HCT116 (cell line): ENCODE data around the gene CALCB. TPM values are rescaled to one million over a fixed set of nuclear protein-coding genes. Genes with fewer than 3 reads are reported as not detected.

Source experiments
- ATAC-seq: fragments of 200-7000 bp; cut with Tn5 transposase; 2 replicates; pipeline ENCODE4 v1.9.1; 2020; ENCODE audit warnings: mild to moderate bottlenecking, moderate library complexity
- BruUV-seq: library from RNA; stranded (reverse); fragments of 400-500 nt; replicated peaks from 2 replicates; lab custom pipeline; 2021; lab: Mats Ljungman, UMichigan
- CTCF ChIA-PET: fragments of 300-600 bp; sonication (Branson Sonifier 250); formaldehyde crosslinking; loops from one replicate; lab custom pipeline; 2021; ENCODE audit warnings: antibody characterized with exemption; lab: Charles Lee
- POLR2A ChIA-PET: fragments of 300-600, 350-600 bp; sonication (Branson Sonifier 250); formaldehyde crosslinking; loops from one replicate; lab custom pipeline; 2021; ENCODE audit warnings: antibody characterized with exemption; lab: Charles Lee
- RAD21 ChIA-PET, 2 experiments: fragments of 300-600 bp; sonication (Branson Sonifier 250); formaldehyde crosslinking; loops; one replicate each; lab custom pipeline; 2023; ENCODE audit warnings: low total read pairs in 2 of 2; ENCODE audit not compliant: uncharacterized antibody in 2 of 2, unreplicated experiment in 2 of 2, low non-redundant PET in 1 of 2; lab: Charles Lee
- DNase-seq: peaks from one replicate; pipeline ENCODE4 v3.0.0-alpha.2; 2010; ENCODE audit warnings: low read depth, low spot score
- H2AFZ ChIP-seq: fragments of 200-600 bp; shearing (Covaris generic), sonication (generic); 2 replicates; pipeline ENCODE4 v1.6.1; 2017; ENCODE audit warnings: low read depth, mixed run types, mixed read lengths, antibody characterized with exemption, low read length; ENCODE audit not compliant: poor library complexity, severe bottlenecking
- H3K27ac ChIP-seq: 2 replicates; pipeline ENCODE4 v1.5.1; 2012; ENCODE audit warnings: low read depth, low read length
- H3K27me3 ChIP-seq: fragments of 200-600 bp; sonication (generic); 2 replicates; pipeline ENCODE4 v1.6.1; 2016; ENCODE audit warnings: mixed run types, low read length, mixed read lengths; ENCODE audit not compliant: insufficient read depth
- H3K36me3 ChIP-seq, 2 experiments: fragments of 200-500 bp in 1 of 2; fragments of 200-600 bp in 1 of 2; sonication (Bioruptor generic) in 1 of 2; sonication (generic) in 1 of 2; 2 replicates each; pipeline versions ENCODE4 v1.5.1 to v1.6.1; 2014 to 2016; ENCODE audit warnings: low read length in 2 of 2, inconsistent platforms in 1 of 2, mixed read lengths in 1 of 2, mixed run types in 1 of 2; ENCODE audit not compliant: insufficient read depth in 2 of 2, control insufficient read depth in 1 of 2
- H3K4me1 ChIP-seq, 2 experiments: fragments of 200-600 bp in 1 of 2; sonication (generic) in 1 of 2; 2 replicates each; pipeline versions ENCODE4 v1.5.1 to v1.6.1; 2012 to 2017; ENCODE audit warnings: low read length in 2 of 2, inconsistent platforms in 1 of 2, mild to moderate bottlenecking in 1 of 2, mixed read lengths in 1 of 2, mixed run types in 1 of 2, moderate library complexity in 1 of 2; ENCODE audit not compliant: insufficient read depth in 2 of 2, control insufficient read depth in 1 of 2
- H3K4me2 ChIP-seq: fragments of 200-600 bp; sonication (generic); 2 replicates; pipeline ENCODE4 v1.6.1; 2017; ENCODE audit warnings: mixed run types, low read length, mixed read lengths
- H3K4me3 ChIP-seq, 2 experiments: fragments of 200-600 bp in 1 of 2; sonication (generic) in 1 of 2; replicated peaks in 1 of 2; 2 replicates each; pipeline ENCODE4 v1.5.1; 2011 to 2016; ENCODE audit warnings: low read length in 2 of 2, control low read depth in 1 of 2, low read depth in 1 of 2, mild to moderate bottlenecking in 1 of 2, mixed read lengths in 1 of 2, mixed run types in 1 of 2
- H3K79me2 ChIP-seq: fragments of 200-600 bp; sonication (generic); 2 replicates; pipeline ENCODE4 v1.6.1; 2017; ENCODE audit warnings: mild to moderate bottlenecking, mixed run types, low read length, moderate library complexity, mixed read lengths; ENCODE audit not compliant: insufficient read depth
- H3K9ac ChIP-seq: fragments of 200-600 bp; sonication (generic); 2 replicates; pipeline ENCODE4 v1.6.1; 2016; ENCODE audit warnings: low read length, mixed read lengths
- H3K9me2 ChIP-seq: fragments of 200-600 bp; sonication (generic), shearing (Covaris generic); 2 replicates; pipeline ENCODE4 v1.6.1; 2017; ENCODE audit warnings: mixed run types, mild to moderate bottlenecking, moderate library complexity; ENCODE audit not compliant: insufficient read depth
- H3K9me3 ChIP-seq, 2 experiments: fragments of 200-500 bp in 1 of 2; fragments of 200-600 bp in 1 of 2; sonication (Bioruptor generic) in 1 of 2; sonication (generic) in 1 of 2; 2 replicates each; pipeline ENCODE4 v1.6.1; 2014 to 2017; ENCODE audit warnings: low read length in 2 of 2, mixed read lengths in 2 of 2, inconsistent platforms in 1 of 2, low read depth in 1 of 2, mild to moderate bottlenecking in 1 of 2, mixed run types in 1 of 2, moderate library complexity in 1 of 2; ENCODE audit not compliant: control insufficient read depth in 1 of 2, insufficient read depth in 1 of 2
- H4K20me1 ChIP-seq: fragments of 200-600 bp; sonication (generic), shearing (Covaris generic); 2 replicates; pipeline ENCODE4 v1.6.1; 2017; ENCODE audit warnings: mixed run types, mild to moderate bottlenecking, moderate library complexity; ENCODE audit not compliant: insufficient read depth
- EGR1 ChIP-seq: IDR thresholded peaks from 2 replicates; pipeline ENCODE4 v1.6.1; 2012; ENCODE audit warnings: low read depth
- ELF1 ChIP-seq: IDR thresholded peaks from 2 replicates; pipeline ENCODE4 v1.6.1; 2012; ENCODE audit warnings: low read depth, borderline replicate concordance
- EZH2 ChIP-seq: fragments of 200-600 bp; sonication (generic); IDR thresholded peaks from 2 replicates; pipeline ENCODE4 v1.6.1; 2017; ENCODE audit warnings: antibody characterized with exemption, mixed run types
- FOSL1 ChIP-seq: IDR thresholded peaks from 2 replicates; pipeline ENCODE4 v1.6.1; 2012; ENCODE audit warnings: low read depth
- POLR2A ChIP-seq: IDR thresholded peaks from 2 replicates; pipeline ENCODE4 v1.7.0; 2011; ENCODE audit warnings: borderline replicate concordance; ENCODE audit not compliant: insufficient read depth, insufficient read length; ENCODE audit errors: extremely low read depth
- POLR2AphosphoS5 ChIP-seq: IDR thresholded peaks from 2 replicates; pipeline ENCODE4 v1.6.1; 2011; ENCODE audit warnings: mild to moderate bottlenecking, low read depth, low read length, moderate library complexity
- RAD21 ChIP-seq: IDR thresholded peaks from 2 replicates; pipeline ENCODE4 v1.6.1; 2012; ENCODE audit warnings: low read depth, mild to moderate bottlenecking
- SIN3A ChIP-seq: IDR thresholded peaks from 2 replicates; pipeline ENCODE4 v1.6.1; 2012; ENCODE audit warnings: low read depth
- SP1 ChIP-seq: IDR thresholded peaks from 2 replicates; pipeline ENCODE4 v1.6.1; 2012; ENCODE audit warnings: low read depth
- TCF7L2 ChIP-seq: IDR thresholded peaks from 2 replicates; pipeline ENCODE4 v1.7.0; 2011; ENCODE audit warnings: borderline replicate concordance, inconsistent platforms; ENCODE audit not compliant: insufficient read depth, insufficient read length; ENCODE audit errors: extremely low read depth
- YY1 ChIP-seq: IDR thresholded peaks from 2 replicates; pipeline ENCODE4 v1.6.1; 2011; ENCODE audit warnings: low read length, low read depth, moderate library complexity, mild to moderate bottlenecking; ENCODE audit not compliant: insufficient replicate concordance; ENCODE audit errors: extremely low read depth
- ZNF274 ChIP-seq: fragments of 200-500 bp; sonication (Bioruptor generic); IDR thresholded peaks from 2 replicates; pipeline ENCODE4 v1.6.1; 2014; ENCODE audit warnings: mild to moderate bottlenecking, low read depth, low read length, inconsistent platforms
- intact Hi-C: fragments of 100-400 bp; cut with micrococcal nuclease; formaldehyde crosslinking; loops from 2 replicates; pipeline ENCODE4 v1.10.0; 2022
- total RNA-seq: library from RNA; stranded (reverse); gene quantifications from one replicate; pipeline ENCODE4 v1.2.1, GENCODE V29; 2021; ENCODE audit not compliant: unreplicated experiment
- TF ChIP-seq, protein P1 (sequence below): IDR thresholded peaks from 2 replicates; pipeline ENCODE4 v1.6.1; 2012
- TF ChIP-seq, protein P2 (sequence below): IDR thresholded peaks from 2 replicates; pipeline ENCODE4 v1.6.1; 2012; ENCODE audit warnings: low read depth
- TF ChIP-seq, protein P3 (sequence below), 3 experiments: fragments of 200-600 bp in 1 of 3; sonication (generic) in 1 of 3; IDR thresholded peaks in 2 of 3; conservative IDR thresholded peaks in 1 of 3; 2 replicates each; pipeline ENCODE4 v1.5.1; 2012 to 2017; ENCODE audit warnings: low read depth in 2 of 3, low read length in 2 of 3, antibody characterized with exemption in 1 of 3, borderline replicate concordance in 1 of 3, control low read depth in 1 of 3, mild to moderate bottlenecking in 1 of 3, mixed read lengths in 1 of 3, mixed run types in 1 of 3, moderate library complexity in 1 of 3; ENCODE audit not compliant: insufficient read depth in 1 of 3

Gene CALCB
- total RNA-seq, 1 experiment from 2014 or later, result 0.22 TPM

GRCh38 chr11:15027011-15027410 is 46.4 kb upstream of the CALCB start:
- no TSS peak for BruUV-seq

More at GRCh38 chr11:15027011-15027410, 46.4 kb upstream of the CALCB start:
- CTCF ChIA-PET, result no interaction called here
- ATAC-seq, result no peak
- POLR2A ChIA-PET, result no interaction called here
- no peak overlapping the region for H3K4me2 ChIP-seq
- RAD21 ChIA-PET, result no interaction called here
- H4K20me1 ChIP-seq, result no peaks in the 10 kb centered on the region
- TF ChIP-seq, protein P1, sequence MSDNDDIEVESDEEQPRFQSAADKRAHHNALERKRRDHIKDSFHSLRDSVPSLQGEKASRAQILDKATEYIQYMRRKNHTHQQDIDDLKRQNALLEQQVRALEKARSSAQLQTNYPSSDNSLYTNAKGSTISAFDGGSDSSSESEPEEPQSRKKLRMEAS, result no peak
- no peak for TF ChIP-seq SP1
- TF ChIP-seq, protein P2, sequence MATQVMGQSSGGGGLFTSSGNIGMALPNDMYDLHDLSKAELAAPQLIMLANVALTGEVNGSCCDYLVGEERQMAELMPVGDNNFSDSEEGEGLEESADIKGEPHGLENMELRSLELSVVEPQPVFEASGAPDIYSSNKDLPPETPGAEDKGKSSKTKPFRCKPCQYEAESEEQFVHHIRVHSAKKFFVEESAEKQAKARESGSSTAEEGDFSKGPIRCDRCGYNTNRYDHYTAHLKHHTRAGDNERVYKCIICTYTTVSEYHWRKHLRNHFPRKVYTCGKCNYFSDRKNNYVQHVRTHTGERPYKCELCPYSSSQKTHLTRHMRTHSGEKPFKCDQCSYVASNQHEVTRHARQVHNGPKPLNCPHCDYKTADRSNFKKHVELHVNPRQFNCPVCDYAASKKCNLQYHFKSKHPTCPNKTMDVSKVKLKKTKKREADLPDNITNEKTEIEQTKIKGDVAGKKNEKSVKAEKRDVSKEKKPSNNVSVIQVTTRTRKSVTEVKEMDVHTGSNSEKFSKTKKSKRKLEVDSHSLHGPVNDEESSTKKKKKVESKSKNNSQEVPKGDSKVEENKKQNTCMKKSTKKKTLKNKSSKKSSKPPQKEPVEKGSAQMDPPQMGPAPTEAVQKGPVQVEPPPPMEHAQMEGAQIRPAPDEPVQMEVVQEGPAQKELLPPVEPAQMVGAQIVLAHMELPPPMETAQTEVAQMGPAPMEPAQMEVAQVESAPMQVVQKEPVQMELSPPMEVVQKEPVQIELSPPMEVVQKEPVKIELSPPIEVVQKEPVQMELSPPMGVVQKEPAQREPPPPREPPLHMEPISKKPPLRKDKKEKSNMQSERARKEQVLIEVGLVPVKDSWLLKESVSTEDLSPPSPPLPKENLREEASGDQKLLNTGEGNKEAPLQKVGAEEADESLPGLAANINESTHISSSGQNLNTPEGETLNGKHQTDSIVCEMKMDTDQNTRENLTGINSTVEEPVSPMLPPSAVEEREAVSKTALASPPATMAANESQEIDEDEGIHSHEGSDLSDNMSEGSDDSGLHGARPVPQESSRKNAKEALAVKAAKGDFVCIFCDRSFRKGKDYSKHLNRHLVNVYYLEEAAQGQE, result no peak
- TF ChIP-seq, protein P3, sequence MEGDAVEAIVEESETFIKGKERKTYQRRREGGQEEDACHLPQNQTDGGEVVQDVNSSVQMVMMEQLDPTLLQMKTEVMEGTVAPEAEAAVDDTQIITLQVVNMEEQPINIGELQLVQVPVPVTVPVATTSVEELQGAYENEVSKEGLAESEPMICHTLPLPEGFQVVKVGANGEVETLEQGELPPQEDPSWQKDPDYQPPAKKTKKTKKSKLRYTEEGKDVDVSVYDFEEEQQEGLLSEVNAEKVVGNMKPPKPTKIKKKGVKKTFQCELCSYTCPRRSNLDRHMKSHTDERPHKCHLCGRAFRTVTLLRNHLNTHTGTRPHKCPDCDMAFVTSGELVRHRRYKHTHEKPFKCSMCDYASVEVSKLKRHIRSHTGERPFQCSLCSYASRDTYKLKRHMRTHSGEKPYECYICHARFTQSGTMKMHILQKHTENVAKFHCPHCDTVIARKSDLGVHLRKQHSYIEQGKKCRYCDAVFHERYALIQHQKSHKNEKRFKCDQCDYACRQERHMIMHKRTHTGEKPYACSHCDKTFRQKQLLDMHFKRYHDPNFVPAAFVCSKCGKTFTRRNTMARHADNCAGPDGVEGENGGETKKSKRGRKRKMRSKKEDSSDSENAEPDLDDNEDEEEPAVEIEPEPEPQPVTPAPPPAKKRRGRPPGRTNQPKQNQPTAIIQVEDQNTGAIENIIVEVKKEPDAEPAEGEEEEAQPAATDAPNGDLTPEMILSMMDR (IDR thresholded peaks at IDR 0.05 in 2 of 3, conservative IDR thresholded peaks at IDR 0.05 in 1 of 3; ENCODE audit: borderline replicate concordance in 1 of 3, insufficient read depth in 1 of 3, low read depth in 2 of 3, low read length in 2 of 3), result no peak
- TF ChIP-seq ZNF274, result no peak
- TF ChIP-seq ELF1, result no peak
- TF ChIP-seq RAD21, result no peak
- no peak for TF ChIP-seq TCF7L2
- TF ChIP-seq FOSL1, result no peak
- no peak for TF ChIP-seq YY1
- no peak for TF ChIP-seq SIN3A
- TF ChIP-seq POLR2A, result no peak
- TF ChIP-seq EZH2, result no peak
- no peak for TF ChIP-seq EGR1
- TF ChIP-seq POLR2AphosphoS5, result no peak
- TF ChIP-seq, all 23 proteins: peak for 0
- H3K27me3 ChIP-seq, result no peaks in the 10 kb centered on the region
- intact Hi-C loops, result no loop called here
- H3K9ac ChIP-seq, result no peak overlapping the region
- no peaks in the 10 kb centered on the region for H3K36me3 ChIP-seq
- no peaks in the 10 kb centered on the region for H3K9me2 ChIP-seq
- no peak for DNase-seq
- no peak overlapping the region for H2AFZ ChIP-seq
- H3K9me3 ChIP-seq, result no peaks in the 10 kb centered on the region
- no peaks in the 10 kb centered on the region for H3K4me1 ChIP-seq
- H3K27ac ChIP-seq, result no peak overlapping the region
- H3K4me3 ChIP-seq, result no peak overlapping the region
- no peaks in the 10 kb centered on the region for H3K79me2 ChIP-seq
